Stimulated activated CD8-positive, alpha-beta memory T cell treated with anti-CD3 and anti-CD28 coated beads, Interleukin-4, amount 100 ng/mL, for 48 hours (primary cell): ENCODE measurements around the gene PROSER3.
"Not testable (repeated sequence)": the region's sequence is repeated elsewhere in the genome, so short reads cannot be mapped to it uniquely, and the experiment has no call there.

Source experiments
- DNase-seq: peaks from one replicate; pipeline ENCODE4 v3.0.0-alpha.2; 2020

PROSER3 gene

GRCh38 chr19:35795564-35795963 lies 37.6 kb downstream of the PROSER3 start:
- not testable (repeated sequence) for DNase-seq

- no peak for DNase-seq
Measured at GRCh38 chr19:35796645-35797542, 38.9 kb downstream of the PROSER3 start.

GRCh38 chr19:35797663-35798062 lies 39.7 kb downstream of the PROSER3 start:
- no peak for DNase-seq

GRCh38 chr19:35801828-35802227 lies 43.9 kb downstream of the PROSER3 start:
- no peak for DNase-seq

- DNase-seq, result no peak
Measured at GRCh38 chr19:35805526-35806102, 47.6 kb downstream of the PROSER3 start.

GRCh38 chr19:35806597-35806996 lies 48.6 kb downstream of the PROSER3 start:
- DNase-seq, result no peak

- DNase-seq, result no peak
Measured at GRCh38 chr19:35807633-35808032, 49.7 kb downstream of the PROSER3 start.

- no peak for DNase-seq
Measured at GRCh38 chr19:35811317-35812219, 53.6 kb downstream of the PROSER3 start.

GRCh38 chr19:35812220-35813042 lies 54.5 kb downstream of the PROSER3 start, which contains the start of gene PRODH2:
TSS of gene PRODH2 (minus strand) at chr19:35812845. CDS start at chr19:35812805, 40 bp downstream.
- DNase-seq, result no peak

- DNase-seq, result no peak
Measured at GRCh38 chr19:35813043-35813890, 55.3 kb downstream of the PROSER3 start.

GRCh38 chr19:35816262-35816661 lies 58.3 kb downstream of the PROSER3 start:
- no peak for DNase-seq

- DNase-seq, result no peak
Measured at GRCh38 chr19:35816846-35817245, 58.9 kb downstream of the PROSER3 start.

- DNase-seq, result no peak
Measured at GRCh38 chr19:35818445-35818844, 60.5 kb downstream of the PROSER3 start.
